Measurements from ENCODE around the gene HMGB4.

GRCh38 chr1:33825506-33825905 is 38.4 kb upstream of the HMGB4 start:
- TF ChIP-seq CTCF (IDR thresholded peaks at IDR 0.05) (no peak), ZFX (IDR thresholded peaks at IDR 0.05; ENCODE audit: borderline replicate concordance) (no peak)

Data from 22Rv1 (cell line).